HUES6 (cell line): ENCODE results near the gene ZC3H8.
"Not testable (repeated sequence)": the region's sequence is repeated elsewhere in the genome, so short reads cannot be mapped to it uniquely, and the experiment has no call there.

Experiments
- H3K27ac ChIP-seq: 2 replicates; pipeline ENCODE4 v1.7.0; 2013; ENCODE audit warnings: low read depth, mild to moderate bottlenecking, low read length, inconsistent platforms
- H3K27me3 ChIP-seq: 2 replicates; pipeline ENCODE4 v1.6.1; 2013; ENCODE audit warnings: low read length; ENCODE audit not compliant: control insufficient read depth, insufficient read depth
- H3K36me3 ChIP-seq: 2 replicates; pipeline ENCODE4 v1.6.1; 2013; ENCODE audit warnings: low read length; ENCODE audit not compliant: control insufficient read depth, insufficient read depth
- H3K4me1 ChIP-seq: 2 replicates; pipeline ENCODE4 v1.6.1; 2013; ENCODE audit warnings: low read length; ENCODE audit not compliant: control insufficient read depth, insufficient read depth
- H3K4me3 ChIP-seq: 2 replicates; pipeline ENCODE4 v1.5.1; 2013; ENCODE audit warnings: low read depth, low read length
- H3K9ac ChIP-seq: one replicate; pipeline ENCODE4 v1.6.1; 2013; ENCODE audit warnings: mild to moderate bottlenecking, low read length
- H3K9me3 ChIP-seq: 2 replicates; pipeline ENCODE4 v1.6.1; 2013; ENCODE audit warnings: low read depth, low read length; ENCODE audit not compliant: control insufficient read depth, insufficient read depth

The ZC3H8 gene

GRCh38 chr2:112254466-112255240 is at the start of gene ZC3H8:
Gene ZC3H8, minus strand, starts transcription at chr2:112255042. Its CDS starts 61 bp downstream, at chr2:112254981.
- Histone ChIP-seq H3K4me1 (peaks cover 7% of the 10 kb centered on the region), H3K27ac (peak within 1 kb of the TSS; percentile 36; the same call in 1 of the 2 replicates), H3K36me3 (no peaks in the 10 kb centered on the region), H3K9me3 (no peaks in the 10 kb centered on the region), H3K27me3 (no peaks in the 10 kb centered on the region), H3K4me3 (peak within 1 kb of the TSS; percentile 82), H3K9ac (peak within 1 kb of the TSS; percentile 76)

GRCh38 chr2:112304298-112304941 is 49.6 kb upstream of the ZC3H8 start:
- Histone ChIP-seq H3K4me1 (no peaks in the 10 kb centered on the region), H3K9me3 (no peaks in the 10 kb centered on the region), H3K4me3 (no peak overlapping the region), H3K9ac (no peak overlapping the region), H3K36me3 (0 out of 2 replicates have a peak, but pooled peaks cover 5% of the 10 kb centered on the region), H3K27ac (no peak overlapping the region), H3K27me3 (no peaks in the 10 kb centered on the region)

GRCh38 chr2:112301973-112302372 is 47.1 kb upstream of the ZC3H8 start:
- no peak overlapping the region for H3K9ac ChIP-seq
- H3K4me1 ChIP-seq, result no peaks in the 10 kb centered on the region
- H3K27ac ChIP-seq, result no peak overlapping the region
- H3K27me3 ChIP-seq, result no peaks in the 10 kb centered on the region
- no peak overlapping the region for H3K4me3 ChIP-seq
- H3K9me3 ChIP-seq, result no peaks in the 10 kb centered on the region
- 0 out of 2 replicates have a peak, but pooled peaks cover 5% of the 10 kb centered on the region for H3K36me3 ChIP-seq

GRCh38 chr2:112301171-112301584 is 46.3 kb upstream of the ZC3H8 start:
- 0 out of 2 replicates have a peak, but pooled peaks cover 5% of the 10 kb centered on the region for H3K36me3 ChIP-seq
- H3K4me1 ChIP-seq, result no peaks in the 10 kb centered on the region
- H3K9me3 ChIP-seq, result no peaks in the 10 kb centered on the region
- no peaks in the 10 kb centered on the region for H3K27me3 ChIP-seq
- H3K27ac ChIP-seq, result no peak overlapping the region
- no peak overlapping the region for H3K9ac ChIP-seq
- H3K4me3 ChIP-seq, result no peak overlapping the region

GRCh38 chr2:112296407-112296806 is 41.6 kb upstream of the ZC3H8 start:
- Histone ChIP-seq H3K36me3 (no peaks in the 10 kb centered on the region), H3K9ac (no peak overlapping the region), H3K9me3 (no peaks in the 10 kb centered on the region), H3K27ac (no peak overlapping the region), H3K4me3 (no peak overlapping the region), H3K27me3 (no peaks in the 10 kb centered on the region), H3K4me1 (no peaks in the 10 kb centered on the region)

GRCh38 chr2:112295407-112296078 is 40.7 kb upstream of the ZC3H8 start:
- H3K36me3 ChIP-seq, result no peaks in the 10 kb centered on the region
- no peaks in the 10 kb centered on the region for H3K4me1 ChIP-seq
- H3K27me3 ChIP-seq, result no peaks in the 10 kb centered on the region
- H3K27ac ChIP-seq, result no peak overlapping the region
- no peaks in the 10 kb centered on the region for H3K9me3 ChIP-seq
- H3K9ac ChIP-seq, result no peak overlapping the region
- no peak overlapping the region for H3K4me3 ChIP-seq

- H3K9ac ChIP-seq, result no peak overlapping the region
- no peaks in the 10 kb centered on the region for H3K36me3 ChIP-seq
- H3K4me1 ChIP-seq, result no peaks in the 10 kb centered on the region
- no peaks in the 10 kb centered on the region for H3K27me3 ChIP-seq
- no peak overlapping the region for H3K4me3 ChIP-seq
- no peak overlapping the region for H3K27ac ChIP-seq
- no peaks in the 10 kb centered on the region for H3K9me3 ChIP-seq
Measured at GRCh38 chr2:112293636-112294401, 39.0 kb upstream of the ZC3H8 start.

GRCh38 chr2:112290648-112291047 is 35.8 kb upstream of the ZC3H8 start:
- Histone ChIP-seq H3K4me3 (no peak overlapping the region), H3K9me3 (no peaks in the 10 kb centered on the region), H3K36me3 (no peaks in the 10 kb centered on the region), H3K9ac (no peak overlapping the region), H3K4me1 (no peaks in the 10 kb centered on the region), H3K27ac (no peak overlapping the region), H3K27me3 (no peaks in the 10 kb centered on the region)

GRCh38 chr2:112290088-112290487 is 35.2 kb upstream of the ZC3H8 start:
- Histone ChIP-seq H3K27me3 (no peaks in the 10 kb centered on the region), H3K27ac (no peak overlapping the region), H3K4me1 (no peaks in the 10 kb centered on the region), H3K36me3 (no peaks in the 10 kb centered on the region), H3K4me3 (no peak overlapping the region), H3K9ac (no peak overlapping the region), H3K9me3 (no peaks in the 10 kb centered on the region)

GRCh38 chr2:112283535-112283934 is 28.7 kb upstream of the ZC3H8 start:
- H3K36me3 ChIP-seq, H3K9ac ChIP-seq, H3K9me3 ChIP-seq, H3K27ac ChIP-seq, H3K27me3 ChIP-seq, H3K4me1 ChIP-seq, H3K4me3 ChIP-seq: not testable (repeated sequence)
